ENCODE results near the gene ABT1.

The ABT1 gene

DNA sequence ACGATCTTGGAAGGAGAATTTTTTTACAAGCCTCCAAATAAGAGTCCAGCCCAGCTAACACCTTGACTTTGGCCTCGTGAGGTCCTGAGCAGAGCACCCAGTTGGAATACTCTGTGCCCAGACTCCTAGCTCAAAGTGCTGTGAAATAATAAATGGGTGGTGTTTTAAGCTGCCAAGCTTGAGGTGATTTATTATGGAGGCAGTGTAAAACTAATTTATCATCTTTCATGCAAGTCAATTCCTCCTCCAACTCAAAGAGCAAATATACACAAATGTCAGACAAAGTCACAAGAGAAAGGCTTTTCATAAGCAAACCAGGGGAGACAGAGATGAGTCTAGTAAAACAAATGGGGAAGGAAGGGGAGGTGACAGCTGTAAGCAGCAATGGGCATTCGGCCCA is 12.7 kb downstream of the ABT1 start:
- no peaks in the 10 kb centered on the region for H3K36me3 ChIP-seq (ENCODE audit: insufficient read depth, low read length)

DNA sequence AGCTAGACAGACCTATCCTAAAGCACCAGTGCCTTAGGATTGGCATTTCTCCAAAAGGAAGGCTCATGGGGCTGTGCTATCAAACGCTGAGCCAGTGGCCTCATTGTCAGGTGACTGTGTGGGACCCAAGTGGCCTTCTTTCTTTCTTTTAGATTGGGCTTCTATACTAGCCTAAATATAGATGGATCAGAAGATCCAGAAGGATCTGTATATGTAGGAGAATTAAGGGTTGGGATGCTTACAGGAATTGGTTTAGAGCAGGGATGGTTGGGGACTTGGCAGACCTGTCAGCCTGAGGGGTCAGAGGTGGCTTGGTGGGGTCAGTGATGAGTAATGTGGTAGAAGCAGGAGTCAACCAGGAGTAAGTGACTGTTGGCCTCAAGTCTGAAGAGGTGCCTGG is 14.8 kb downstream of the ABT1 start:
- Histone ChIP-seq H3K27me3 (ENCODE audit: control insufficient read depth in 1 of 2, insufficient read depth in 2 of 2, low read length in 2 of 2) (peaks cover 25 to 35% of the 10 kb centered on the region in 2 donors), H3K4me3 (ENCODE audit: low read depth in 1 of 2, low read length in 2 of 2) (no peak overlapping the region), H3K9ac (ENCODE audit: low read length) (no peak overlapping the region), H3K4me1 (ENCODE audit: insufficient read depth, low read length) (peaks cover 5% of the 10 kb centered on the region), H3K9me3 (ENCODE audit: low read length) (peaks cover 6% of the 10 kb centered on the region), H3K27ac (ENCODE audit: low read depth, low read length) (no peak overlapping the region), H3K36me3 (ENCODE audit: insufficient read depth, low read length) (no peaks in the 10 kb centered on the region)

More for the DNA sequence above, 12.7 kb downstream of the ABT1 start:
- no peak overlapping the region for H3K9ac ChIP-seq (ENCODE audit: low read length)
- H3K4me1 ChIP-seq (ENCODE audit: insufficient read depth, low read length) = peaks cover 5% of the 10 kb centered on the region
- H3K27ac ChIP-seq (ENCODE audit: low read depth, low read length) = no peak overlapping the region
- no peak overlapping the region for H3K4me3 ChIP-seq (ENCODE audit: low read depth in 1 of 2, low read length in 2 of 2)
- peaks cover 18 to 19% of the 10 kb centered on the region in 2 donors for H3K27me3 ChIP-seq (ENCODE audit: control insufficient read depth in 1 of 2, insufficient read depth in 2 of 2, low read length in 2 of 2)
- no peaks in the 10 kb centered on the region for H3K9me3 ChIP-seq (ENCODE audit: low read length)

DNA sequence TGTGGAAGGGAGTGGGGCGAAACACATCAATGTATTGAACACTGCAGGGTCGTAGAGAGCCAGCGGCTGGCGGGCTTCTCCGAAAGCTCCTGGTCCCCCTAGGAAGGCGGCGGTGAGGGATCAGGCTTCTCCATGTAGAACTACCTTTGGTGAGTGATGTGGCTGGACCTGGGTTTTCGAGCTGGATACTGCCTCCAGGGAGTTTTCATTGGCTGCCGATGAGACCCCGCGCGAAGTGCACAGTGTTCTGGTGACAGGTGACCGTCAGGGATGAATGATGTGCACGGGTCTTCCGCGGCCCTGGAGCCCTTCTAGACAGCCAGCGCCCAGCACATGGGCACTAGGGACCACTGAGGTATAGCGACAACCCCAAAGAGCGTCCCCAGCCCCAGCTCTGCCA is 16.4 kb downstream of the ABT1 start:
- Histone ChIP-seq H3K9me3 (ENCODE audit: low read length) (peaks cover 9% of the 10 kb centered on the region), H3K9ac (ENCODE audit: low read length) (no peak overlapping the region), H3K4me3 (ENCODE audit: low read depth in 1 of 2, low read length in 2 of 2) (no peak overlapping the region), H3K27me3 (ENCODE audit: control insufficient read depth in 1 of 2, insufficient read depth in 2 of 2, low read length in 2 of 2) (peaks cover 25 to 38% of the 10 kb centered on the region in 2 donors), H3K4me1 (ENCODE audit: insufficient read depth, low read length) (peaks cover 5% of the 10 kb centered on the region), H3K36me3 (ENCODE audit: insufficient read depth, low read length) (no peaks in the 10 kb centered on the region), H3K27ac (ENCODE audit: low read depth, low read length) (no peak overlapping the region)

DNA sequence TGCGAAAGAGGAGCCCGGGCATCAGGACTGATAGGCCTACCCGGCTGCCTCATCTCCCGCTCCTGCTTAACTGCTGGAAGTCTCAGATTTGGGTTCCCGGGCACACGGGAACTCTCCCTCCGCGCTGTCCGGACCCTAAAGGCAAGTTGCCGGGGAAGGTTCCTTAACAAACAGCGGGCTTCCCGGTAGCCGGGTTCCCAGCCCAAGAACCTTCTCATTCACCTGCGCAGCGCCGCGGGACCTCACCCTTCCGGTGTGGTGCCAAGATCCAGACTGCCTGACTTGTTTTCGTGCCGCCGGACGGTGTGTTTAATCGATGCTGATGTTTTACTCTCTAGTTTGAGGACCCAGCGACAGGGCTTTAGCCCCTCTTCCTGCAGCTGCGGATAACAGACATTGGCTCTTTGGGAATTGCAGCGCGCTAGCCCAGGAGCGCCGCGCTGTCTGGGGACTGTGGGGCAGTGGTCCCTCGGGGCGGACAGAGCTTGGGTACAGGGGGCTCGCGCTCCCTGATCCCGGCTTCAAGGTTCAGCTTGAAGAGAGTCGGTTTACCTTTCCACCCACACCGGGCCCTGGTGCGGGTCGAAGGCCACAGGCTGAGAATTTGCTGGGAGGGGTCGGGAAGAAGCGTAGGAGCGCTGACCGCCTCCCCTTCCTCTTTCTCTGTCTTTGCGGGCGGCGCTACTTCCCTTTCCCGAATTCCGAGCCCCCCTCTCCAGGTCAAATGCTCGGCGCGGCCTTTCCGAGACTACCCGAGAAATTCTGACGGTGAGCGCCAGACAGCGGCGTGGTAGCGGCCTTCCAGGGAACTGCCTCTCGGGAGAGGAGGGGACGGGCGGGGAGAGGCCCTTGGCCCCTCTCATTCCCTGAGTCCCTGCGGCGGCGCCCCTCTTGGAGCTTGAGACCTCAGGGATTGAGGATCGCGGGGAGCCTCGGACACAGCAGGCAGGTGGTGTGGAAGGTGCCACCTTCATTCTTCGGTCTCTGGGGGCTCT is 17.2 kb downstream of the ABT1 start:
- Histone ChIP-seq H3K27me3 (ENCODE audit: control insufficient read depth in 1 of 2, insufficient read depth in 2 of 2, low read length in 2 of 2) (peaks cover 25 to 38% of the 10 kb centered on the region in 2 donors), H3K36me3 (ENCODE audit: insufficient read depth, low read length) (no peaks in the 10 kb centered on the region), H3K9me3 (ENCODE audit: low read length) (peaks cover 9% of the 10 kb centered on the region), H3K4me3 (ENCODE audit: low read depth in 1 of 2, low read length in 2 of 2) (peak overlapping the region; percentile 24 to 31), H3K27ac (ENCODE audit: low read depth, low read length) (no peak overlapping the region), H3K4me1 (ENCODE audit: insufficient read depth, low read length) (peaks cover 5% of the 10 kb centered on the region), H3K9ac (ENCODE audit: low read length) (no peak overlapping the region)

DNA sequence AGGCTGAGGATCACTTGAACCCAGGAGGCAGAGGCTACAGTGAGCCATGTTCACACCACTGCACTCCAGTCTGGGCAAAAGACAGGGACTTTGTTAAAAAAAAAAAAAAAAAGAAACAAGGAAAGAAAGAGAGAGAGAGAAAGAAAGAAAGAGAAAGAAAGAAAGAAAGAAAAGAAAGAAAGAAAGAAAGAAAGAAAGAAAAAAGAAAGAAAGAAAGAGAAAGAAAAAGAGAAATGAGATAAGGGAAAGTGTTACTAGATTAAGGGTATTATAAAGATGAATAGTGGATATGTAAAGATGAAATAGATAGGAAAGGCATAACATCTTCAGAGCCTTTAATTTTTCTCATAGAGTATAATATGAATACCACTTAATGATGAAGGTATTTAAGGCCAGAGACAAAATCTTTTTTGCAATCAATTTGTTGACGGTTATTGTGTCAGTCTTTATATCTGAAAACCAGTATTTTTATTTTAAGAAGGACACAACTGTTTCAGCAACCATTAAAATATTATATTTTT is 26.6 kb downstream of the ABT1 start:
- Histone ChIP-seq H3K36me3 (ENCODE audit: insufficient read depth, low read length) (no peaks in the 10 kb centered on the region), H3K4me1 (ENCODE audit: insufficient read depth, low read length) (no peaks in the 10 kb centered on the region), H3K27me3 (ENCODE audit: control insufficient read depth in 1 of 2, insufficient read depth in 2 of 2, low read length in 2 of 2) (no peaks in the 10 kb centered on the region), H3K9me3 (ENCODE audit: low read length) (no peaks in the 10 kb centered on the region), H3K9ac (ENCODE audit: low read length) (no peak overlapping the region), H3K4me3 (ENCODE audit: low read depth in 1 of 2, low read length in 2 of 2) (no peak overlapping the region), H3K27ac (ENCODE audit: low read depth, low read length) (no peak overlapping the region)

DNA sequence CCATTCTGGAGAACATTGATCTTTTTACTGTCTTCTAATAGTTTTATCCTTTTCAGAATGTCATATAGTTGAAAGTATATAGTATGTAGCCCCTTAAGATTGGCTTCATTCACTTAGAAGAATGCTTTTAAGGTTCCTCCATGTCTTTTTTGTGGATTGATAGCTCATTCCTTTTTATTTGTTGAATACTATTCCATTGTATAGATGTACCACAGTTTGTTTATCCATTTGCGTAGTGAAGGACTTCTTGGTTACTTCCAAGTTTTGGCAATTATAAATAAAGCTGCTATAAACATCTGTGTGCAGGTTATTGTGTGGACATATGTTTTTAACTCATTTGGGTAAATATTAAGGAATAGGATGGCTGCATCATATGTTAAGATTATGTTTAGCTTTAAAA is 27.8 kb downstream of the ABT1 start:
- Histone ChIP-seq H3K27ac (ENCODE audit: low read depth, low read length) (no peak overlapping the region), H3K27me3 (ENCODE audit: control insufficient read depth in 1 of 2, insufficient read depth in 2 of 2, low read length in 2 of 2) (no peaks in the 10 kb centered on the region), H3K9me3 (ENCODE audit: low read length) (no peaks in the 10 kb centered on the region), H3K4me3 (ENCODE audit: low read depth in 1 of 2, low read length in 2 of 2) (no peak overlapping the region), H3K4me1 (ENCODE audit: insufficient read depth, low read length) (no peaks in the 10 kb centered on the region), H3K9ac (ENCODE audit: low read length) (no peak overlapping the region), H3K36me3 (ENCODE audit: insufficient read depth, low read length) (no peaks in the 10 kb centered on the region)

DNA sequence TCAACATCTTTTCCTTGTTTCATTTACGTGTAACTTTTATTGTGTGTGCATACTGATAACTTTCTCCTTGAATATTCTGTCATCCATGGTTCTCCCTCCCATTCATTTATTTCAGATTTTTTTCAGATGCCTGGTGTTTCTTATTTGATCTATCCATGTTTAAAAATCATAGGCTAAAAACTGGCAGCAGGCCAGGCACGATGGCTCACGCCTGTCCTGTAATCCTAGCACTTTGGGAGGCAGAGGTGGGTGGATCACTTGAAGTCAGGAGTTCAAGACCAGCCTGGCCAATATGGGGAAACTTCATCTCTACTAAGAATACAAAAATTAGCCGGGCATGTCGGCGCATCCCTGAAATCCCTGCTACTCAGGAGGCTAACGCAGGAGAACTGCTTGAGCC is 31.1 kb downstream of the ABT1 start:
- H3K4me3 ChIP-seq (ENCODE audit: low read depth in 1 of 2, low read length in 2 of 2) = no peak overlapping the region
- no peaks in the 10 kb centered on the region for H3K36me3 ChIP-seq (ENCODE audit: insufficient read depth, low read length)
- H3K9ac ChIP-seq (ENCODE audit: low read length) = no peak overlapping the region
- H3K27me3 ChIP-seq (ENCODE audit: control insufficient read depth in 1 of 2, insufficient read depth in 2 of 2, low read length in 2 of 2) = no peaks in the 10 kb centered on the region
- no peaks in the 10 kb centered on the region for H3K4me1 ChIP-seq (ENCODE audit: insufficient read depth, low read length)
- H3K9me3 ChIP-seq (ENCODE audit: low read length) = no peaks in the 10 kb centered on the region
- no peak overlapping the region for H3K27ac ChIP-seq (ENCODE audit: low read depth, low read length)

DNA sequence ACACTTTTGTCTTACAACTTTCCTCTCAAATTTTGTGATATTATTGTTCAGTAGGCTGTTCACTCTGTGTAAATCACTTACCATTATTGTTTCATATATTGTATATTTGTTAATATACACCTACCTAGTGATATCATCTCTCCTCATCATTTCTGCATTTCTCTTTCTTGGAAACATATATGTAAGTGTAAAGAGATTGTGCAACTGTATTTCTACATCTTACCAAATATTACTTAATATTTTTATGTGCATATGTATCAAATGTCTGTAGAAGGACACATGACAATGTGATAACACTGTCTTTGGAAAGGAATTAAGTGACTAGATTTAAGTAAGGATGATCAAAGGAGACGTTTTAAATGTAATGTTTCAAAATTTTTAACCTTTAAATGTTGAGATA is 32.6 kb downstream of the ABT1 start:
- H3K9ac ChIP-seq (ENCODE audit: low read length) = no peak overlapping the region
- H3K27ac ChIP-seq (ENCODE audit: low read depth, low read length) = no peak overlapping the region
- no peaks in the 10 kb centered on the region for H3K36me3 ChIP-seq (ENCODE audit: insufficient read depth, low read length)

DNA sequence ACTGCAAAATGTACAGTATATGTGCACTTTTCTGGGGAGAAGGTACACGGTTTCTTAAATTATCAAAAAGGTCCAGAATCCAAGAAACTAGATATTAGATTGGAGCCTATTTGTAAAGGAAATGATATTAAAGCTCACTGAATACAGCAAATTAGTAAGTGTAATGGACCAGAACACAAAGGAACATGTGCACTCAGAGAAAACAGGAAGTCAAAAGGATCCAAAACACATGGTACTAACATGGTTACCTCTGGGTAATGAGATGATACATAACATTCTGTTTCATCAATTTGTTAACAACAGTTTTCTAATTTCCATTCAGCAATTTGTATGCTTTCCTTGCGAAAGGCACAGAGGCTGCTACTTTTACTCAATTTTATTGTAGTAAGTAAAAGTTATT is 44.1 kb downstream of the ABT1 start:
- Histone ChIP-seq H3K9me3 (ENCODE audit: low read length) (no peaks in the 10 kb centered on the region), H3K9ac (ENCODE audit: low read length) (no peak overlapping the region), H3K36me3 (ENCODE audit: insufficient read depth, low read length) (peaks cover 33% of the 10 kb centered on the region), H3K4me1 (ENCODE audit: insufficient read depth, low read length) (no peaks in the 10 kb centered on the region), H3K4me3 (ENCODE audit: low read depth in 1 of 2, low read length in 2 of 2) (no peak overlapping the region), H3K27ac (ENCODE audit: low read depth, low read length) (no peak overlapping the region), H3K27me3 (ENCODE audit: control insufficient read depth in 1 of 2, insufficient read depth in 2 of 2, low read length in 2 of 2) (no peaks in the 10 kb centered on the region)

More for the DNA sequence above, 32.6 kb downstream of the ABT1 start:
- Histone ChIP-seq H3K4me1 (ENCODE audit: insufficient read depth, low read length) (no peaks in the 10 kb centered on the region), H3K4me3 (ENCODE audit: low read depth in 1 of 2, low read length in 2 of 2) (no peak overlapping the region), H3K9me3 (ENCODE audit: low read length) (no peaks in the 10 kb centered on the region), H3K27me3 (ENCODE audit: control insufficient read depth in 1 of 2, insufficient read depth in 2 of 2, low read length in 2 of 2) (no peaks in the 10 kb centered on the region)

DNA sequence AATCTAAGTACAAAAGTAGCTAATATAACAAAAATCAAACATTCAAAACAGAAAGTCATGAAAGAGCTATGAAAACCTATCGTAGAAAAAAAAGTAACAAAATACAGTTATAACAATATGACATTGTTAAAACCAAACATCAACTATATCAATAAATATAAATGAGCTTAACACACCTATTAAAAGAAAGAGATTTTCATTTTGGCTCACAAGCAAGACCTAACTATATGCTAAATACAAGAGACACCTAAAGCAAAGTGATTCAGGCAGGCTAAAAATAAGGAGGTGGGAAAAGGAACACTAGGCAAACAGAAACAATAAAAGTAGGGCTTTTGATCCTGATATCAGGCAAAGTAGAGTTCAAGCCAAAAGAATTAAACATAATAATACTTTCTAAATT is 49.3 kb downstream of the ABT1 start:
- Histone ChIP-seq H3K4me1 (ENCODE audit: insufficient read depth, low read length) (no peaks in the 10 kb centered on the region), H3K9me3 (ENCODE audit: low read length) (no peaks in the 10 kb centered on the region), H3K9ac (ENCODE audit: low read length) (no peak overlapping the region), H3K36me3 (ENCODE audit: insufficient read depth, low read length) (peaks cover 18% of the 10 kb centered on the region), H3K4me3 (ENCODE audit: low read depth in 1 of 2, low read length in 2 of 2) (no peak overlapping the region), H3K27me3 (ENCODE audit: control insufficient read depth in 1 of 2, insufficient read depth in 2 of 2, low read length in 2 of 2) (no peaks in the 10 kb centered on the region), H3K27ac (ENCODE audit: low read depth, low read length) (no peak overlapping the region)

Measured in muscle layer of colon (tissue), 2 donors.